B cell (primary cell): ENCODE measurements around the gene CORO2B. TPM values are rescaled to one million over a fixed set of nuclear protein-coding genes. Genes with fewer than 3 reads are reported as not detected.

Source experiments
- ATAC-seq: fragments of 200-7000 bp; cut with Tn5 transposase; one replicate; pipeline ENCODE4 v1.10.0; 2021; ENCODE audit warnings: low read depth, mild to moderate bottlenecking, moderate number of reproducible peaks, moderate library complexity
- CTCF ChIA-PET: fragments of 350-600 bp; sonication (Branson Sonifier 250); formaldehyde crosslinking; loops from one replicate; lab custom pipeline; 2021; ENCODE audit warnings: antibody characterized with exemption, inconsistent platforms; lab: Charles Lee
- POLR2A ChIA-PET: fragments of 350-600 bp; sonication (Branson Sonifier 250); formaldehyde crosslinking; loops from one replicate; lab custom pipeline; 2021; ENCODE audit warnings: antibody characterized with exemption; lab: Charles Lee
- DNase-seq: peaks from one replicate; pipeline ENCODE4 v3.0.0; 2013
- H2AFZ ChIP-seq: 2 replicates; pipeline ENCODE4 v1.6.1; 2012; ENCODE audit warnings: mild to moderate bottlenecking, low read depth, low read length; ENCODE audit not compliant: insufficient read depth, poor library complexity, severe bottlenecking
- H3K27ac ChIP-seq, 2 donors: 1 replicate in 1 of 2; 2 replicates in 1 of 2; pipeline ENCODE4 v1.5.1; 2012 to 2013; ENCODE audit warnings: low read length in 2 of 2, mild to moderate bottlenecking in 2 of 2, moderate library complexity in 1 of 2
- H3K27me3 ChIP-seq, 4 experiments: fragments of 200-600 bp in 1 of 4; sonication (generic) in 1 of 4; replicated peaks in 1 of 4; 1 replicate in 2 of 4; 2 replicates in 2 of 4; pipeline versions ENCODE4 v1.6.1 to v1.7.0; 2013 to 2016; ENCODE audit warnings: low read length in 3 of 4, mild to moderate bottlenecking in 2 of 4, mixed read lengths in 1 of 4, moderate library complexity in 1 of 4; ENCODE audit not compliant: insufficient read depth in 4 of 4, control insufficient read depth in 3 of 4; ENCODE audit errors: control extremely low read depth in 1 of 4
- H3K36me3 ChIP-seq, 2 experiments: replicated peaks in 1 of 2; 1 replicate in 1 of 2; 2 replicates in 1 of 2; pipeline versions ENCODE4 v1.6.1 to v1.7.1; 2013; ENCODE audit warnings: low read length in 1 of 2; ENCODE audit not compliant: insufficient read depth in 2 of 2, control insufficient read depth in 1 of 2; ENCODE audit errors: control extremely low read depth in 1 of 2, extremely low read depth in 1 of 2
- H3K4me1 ChIP-seq, 2 donors: fragments of 200-600 bp in 1 of 2; sonication (generic) in 1 of 2; 1 replicate in 1 of 2; 2 replicates in 1 of 2; pipeline versions ENCODE4 v1.5.1 to v1.6.1; 2013 to 2017; ENCODE audit warnings: low read length in 2 of 2; ENCODE audit not compliant: control insufficient read depth in 2 of 2, insufficient read depth in 2 of 2
- H3K4me2 ChIP-seq: replicated peaks from 2 replicates; pipeline ENCODE3; 2012; ENCODE audit warnings: mild to moderate bottlenecking, low read depth, low read length; ENCODE audit not compliant: poor library complexity, severe bottlenecking
- H3K4me3 ChIP-seq, 5 experiments: fragments of 200-600 bp in 1 of 5; sonication (generic) in 1 of 5; 1 replicate in 3 of 5; 2 replicates in 2 of 5; pipeline versions ENCODE4 v1.5.1 to v1.7.0; 2011 to 2016; ENCODE audit warnings: low read length in 4 of 5, mild to moderate bottlenecking in 4 of 5, low read depth in 2 of 5, control low read depth in 1 of 5, moderate library complexity in 1 of 5; ENCODE audit not compliant: insufficient read depth in 1 of 5; ENCODE audit errors: control extremely low read depth in 1 of 5, extremely low read depth in 1 of 5
- H3K79me2 ChIP-seq: fragments of 200-600 bp; sonication (generic); one replicate; pipeline ENCODE4 v1.6.0; 2016; ENCODE audit warnings: low read length; ENCODE audit not compliant: control insufficient read depth, insufficient read depth
- H3K9ac ChIP-seq: fragments of 200-600 bp; sonication (generic); 2 replicates; pipeline ENCODE4 v1.6.1; 2017; ENCODE audit warnings: mild to moderate bottlenecking, low read length, moderate library complexity
- H3K9me3 ChIP-seq, 3 donors: one replicate each; pipeline versions ENCODE4 v1.6.1 to v1.7.1; 2013; ENCODE audit warnings: low read length in 2 of 3; ENCODE audit not compliant: control insufficient read depth in 2 of 3, insufficient read depth in 1 of 3; ENCODE audit errors: control extremely low read depth in 1 of 3
- H4K20me1 ChIP-seq: 2 replicates; pipeline ENCODE4 v1.6.0; 2012; ENCODE audit warnings: mild to moderate bottlenecking, low read length; ENCODE audit not compliant: insufficient read depth, control insufficient read depth, poor library complexity, severe bottlenecking
- H3K27ac Mint-ChIP-seq: one replicate; pipeline ENCODE4 v1.8.0; 2021; ENCODE audit warnings: mixed read lengths
- H3K27me3 Mint-ChIP-seq: one replicate; pipeline ENCODE4 v1.8.0; 2021; ENCODE audit warnings: mixed read lengths
- H3K4me1 Mint-ChIP-seq: one replicate; pipeline ENCODE4 v1.8.0; 2021; ENCODE audit warnings: mixed read lengths
- H3K4me3 Mint-ChIP-seq: one replicate; pipeline ENCODE4 v1.8.0; 2021; ENCODE audit warnings: mixed read lengths
- H3K9me3 Mint-ChIP-seq: one replicate; pipeline ENCODE4 v1.8.0; 2022; ENCODE audit warnings: mixed read lengths; ENCODE audit not compliant: insufficient read depth
- CTCF ChIP-seq: fragments of 200-600 bp; IDR thresholded peaks from one replicate; pipeline ENCODE4 v1.8.0; 2022; ENCODE audit warnings: antibody characterized with exemption, mild to moderate bottlenecking
- EZH2 ChIP-seq: IDR thresholded peaks from 2 replicates; pipeline ENCODE4 v1.6.1; 2012; ENCODE audit warnings: borderline replicate concordance, low read depth, mild to moderate bottlenecking, moderate library complexity, low read length; ENCODE audit not compliant: insufficient read depth, poor library complexity, severe bottlenecking
- WGBS: methylation state at CpG from one replicate; pipeline ENCODE4 v1.1.5; 2013; ENCODE audit warnings: missing lambda C conversion rate; ENCODE audit not compliant: insufficient coverage; 5-methylcytosine and 5-hydroxymethylcytosine counted together
- intact Hi-C: fragments of 100-400 bp; cut with micrococcal nuclease; formaldehyde crosslinking; loops from one replicate; pipeline ENCODE4 v1.10.0; 2022
- polyA plus RNA-seq: library from polyadenylated mRNA; depleted of rRNA; stranded (reverse); fragments of >200 nt; gene quantifications from 2 replicates; pipeline ENCODE4 v1.2.3, GENCODE V29; 2012
- total RNA-seq, 2 donors: library from RNA; stranded (reverse); fragments of 120-200 nt in 1 of 2; gene quantifications; 1 replicate in 1 of 2; 2 replicates in 1 of 2; pipeline versions ENCODE4 v1.2.3 to v1.2.4, GENCODE V29; 2013 to 2022

The CORO2B gene
- total and polyA plus RNA-seq, 2 donors (not counting 1 experiment from before 2014, with no cell fraction given), result 9.5 to 11.3 TPM

DNA sequence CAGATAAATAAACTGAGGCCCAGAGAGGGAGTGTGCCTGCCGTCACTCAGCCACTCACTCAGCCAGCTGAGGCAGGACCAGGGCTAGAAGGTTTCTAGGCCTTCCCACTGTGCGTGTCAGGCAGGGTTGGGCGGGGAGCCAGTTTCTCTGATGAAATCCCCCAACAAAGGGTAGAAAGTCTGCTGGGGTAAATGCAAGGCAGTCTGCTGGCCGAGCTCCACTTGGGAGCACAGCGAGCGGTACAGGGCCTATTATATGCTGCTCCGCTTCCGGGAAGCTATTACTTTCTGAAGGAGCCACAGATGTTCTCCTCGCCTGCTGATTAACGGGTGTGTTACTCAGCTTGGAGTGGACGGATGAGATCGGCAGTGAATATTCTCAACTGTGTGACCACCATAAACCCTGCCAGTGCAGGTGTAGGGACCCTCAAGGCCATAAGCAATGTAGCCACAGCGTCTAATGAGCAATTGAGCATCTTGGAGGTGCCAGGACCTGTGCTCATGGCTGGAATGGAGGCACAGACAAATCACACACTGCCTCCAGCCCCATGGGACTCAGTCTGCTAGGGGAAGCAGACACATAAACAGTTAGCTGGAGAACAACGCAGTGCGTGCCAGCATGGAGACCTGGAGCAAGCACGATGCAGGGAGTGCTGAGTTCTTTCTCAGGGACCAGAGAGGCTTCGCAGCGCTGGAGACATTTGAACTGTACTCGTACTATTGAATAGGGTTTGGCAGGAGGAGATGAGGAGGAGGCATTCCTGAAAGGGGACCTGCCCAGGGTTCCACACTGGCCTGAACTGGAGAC, 42.1 kb downstream of the CORO2B start:
- 95% methylated on average over 19 of the region's 19 CpGs for WGBS
- H3K4me1 Mint-ChIP-seq, result peaks cover 52% of the 10 kb centered on the region
- Histone ChIP-seq H3K27me3 (no peaks in the 10 kb centered on the region), H4K20me1 (no peaks in the 10 kb centered on the region), H3K4me2 (no peak overlapping the region), H3K9me3 (peaks cover 0 to 3% (median 0%) of the 10 kb centered on the region in 3 donors), H3K4me1 (peaks cover 8 to 18% of the 10 kb centered on the region in 2 donors), H3K36me3 (peaks cover 0 to 3% of the 10 kb centered on the region in 2 experiments), H3K27ac (no peak overlapping the region), H2AFZ (no peak overlapping the region), H3K9ac (no peak overlapping the region), H3K4me3 (no peak overlapping the region), H3K79me2 (peaks cover 23% of the 10 kb centered on the region)
- no peak for TF ChIP-seq CTCF
- no peak for TF ChIP-seq EZH2
- ATAC-seq, result no peak
- no peak for DNase-seq
- H3K27ac Mint-ChIP-seq, result no peak overlapping the region
- H3K9me3 Mint-ChIP-seq, result no peaks in the 10 kb centered on the region
- no peak overlapping the region for H3K4me3 Mint-ChIP-seq
- ChIA-PET CTCF (interaction anchor here (0.6 to 1.5 kb wide), 2 partner anchors 24 to 53 kb away, joined by 3 to 4 read pairs; no protein-coding TSS in a partner anchor), POLR2A (no interaction called here)
- intact Hi-C loops, result no loop called here
- H3K27me3 Mint-ChIP-seq, result peaks cover 3% of the 10 kb centered on the region

DNA sequence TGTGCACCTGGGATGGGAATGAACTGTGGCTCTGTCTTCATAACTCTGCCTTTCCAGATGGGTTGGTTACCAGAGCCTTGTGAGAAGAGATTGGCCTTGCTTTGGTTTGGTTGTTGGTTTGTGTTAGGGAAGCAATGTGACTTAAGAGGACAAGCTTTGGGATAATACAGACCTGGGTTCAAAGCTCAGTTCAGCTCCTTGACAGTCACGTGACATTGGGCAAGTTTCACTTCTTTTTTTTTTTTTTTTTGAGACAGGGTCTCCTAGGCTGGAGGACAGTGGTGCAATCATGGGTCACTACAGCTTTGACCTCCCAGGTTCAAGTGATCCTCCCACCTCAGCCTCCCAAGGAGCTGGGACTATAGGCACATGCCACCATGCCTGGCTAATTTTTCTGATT, 42.7 kb downstream of the CORO2B start:
- intact Hi-C loops, result no loop called here
- POLR2A ChIA-PET, result no interaction called here
- Mint-ChIP-seq H3K4me3 (no peak overlapping the region), H3K27ac (no peak overlapping the region), H3K4me1 (peaks cover 58% of the 10 kb centered on the region), H3K9me3 (no peaks in the 10 kb centered on the region), H3K27me3 (peaks cover 7% of the 10 kb centered on the region)
- Histone ChIP-seq H3K79me2 (peaks cover 23% of the 10 kb centered on the region), H3K4me2 (no peak overlapping the region), H3K27me3 (no peaks in the 10 kb centered on the region), H3K9ac (no peak overlapping the region), H3K27ac (no peak overlapping the region), H3K4me3 (no peak overlapping the region), H3K9me3 (no peaks in the 10 kb centered on the region), H4K20me1 (no peaks in the 10 kb centered on the region), H2AFZ (no peak overlapping the region), H3K36me3 (peaks cover 0 to 3% of the 10 kb centered on the region in 2 experiments), H3K4me1 (peaks cover 14 to 24% of the 10 kb centered on the region in 2 donors)
- DNase-seq (no peak), ATAC-seq (no peak)
- CTCF ChIA-PET, result interaction anchor here (0.6 to 1.5 kb wide), 2 partner anchors 24 to 52 kb away, joined by 3 to 4 read pairs; no protein-coding TSS in a partner anchor
- no peak for TF ChIP-seq CTCF
- no peak for TF ChIP-seq EZH2
- 29% methylated on average over 1 of the region's 1 CpG for WGBS
